ENCODE measurements around the gene KIF16B.

The KIF16B gene

GRCh38 chr20:16392346-16392745, 180.9 kb downstream of the KIF16B start:
- no peak overlapping the region for H3K4me3 ChIP-seq (replicated peaks; ENCODE audit: insufficient read depth, low read length)
- no peaks in the 10 kb centered on the region for H3K27me3 ChIP-seq (ENCODE audit: insufficient read depth, poor library complexity, severe bottlenecking)
- no peak overlapping the region for H3K27ac ChIP-seq (replicated peaks)
- no peak for DNase-seq (ENCODE audit: low read depth in 1 of 2, low spot score in 1 of 2)
- TF ChIP-seq REST (IDR thresholded peaks at IDR 0.05; ENCODE audit: insufficient replicate concordance, low read depth), result no peak
- no peak for TF ChIP-seq CTCF (IDR thresholded peaks at IDR 0.05; ENCODE audit: insufficient read depth, low read length)
- no peak for TF ChIP-seq POLR2AphosphoS5 (IDR thresholded peaks at IDR 0.05; ENCODE audit: low read depth)
- no peak for TF ChIP-seq GABPA (IDR thresholded peaks at IDR 0.05; ENCODE audit: low read depth)
- TF ChIP-seq SPI1 (IDR thresholded peaks at IDR 0.05; ENCODE audit: borderline replicate concordance, low read depth), result no peak

GRCh38 chr20:16390991-16391390, 182.3 kb downstream of the KIF16B start:
- H3K4me3 ChIP-seq (replicated peaks; ENCODE audit: insufficient read depth, low read length), result no peak overlapping the region
- no peaks in the 10 kb centered on the region for H3K27me3 ChIP-seq (ENCODE audit: insufficient read depth, poor library complexity, severe bottlenecking)
- DNase-seq (ENCODE audit: low read depth in 1 of 2, low spot score in 1 of 2), result no peak
- no peak overlapping the region for H3K27ac ChIP-seq (replicated peaks)
- TF ChIP-seq SPI1 (IDR thresholded peaks at IDR 0.05; ENCODE audit: borderline replicate concordance, low read depth) (no peak), REST (IDR thresholded peaks at IDR 0.05; ENCODE audit: insufficient replicate concordance, low read depth) (no peak), POLR2AphosphoS5 (IDR thresholded peaks at IDR 0.05; ENCODE audit: low read depth) (no peak), CTCF (IDR thresholded peaks at IDR 0.05; ENCODE audit: insufficient read depth, low read length) (no peak), GABPA (IDR thresholded peaks at IDR 0.05; ENCODE audit: low read depth) (no peak)

- no peaks in the 10 kb centered on the region for H3K27me3 ChIP-seq (ENCODE audit: insufficient read depth, poor library complexity, severe bottlenecking)
- no peak overlapping the region for H3K4me3 ChIP-seq (replicated peaks; ENCODE audit: insufficient read depth, low read length)
- no peak for DNase-seq (ENCODE audit: low read depth in 1 of 2, low spot score in 1 of 2)
- no peak overlapping the region for H3K27ac ChIP-seq (replicated peaks)
- TF ChIP-seq CTCF (IDR thresholded peaks at IDR 0.05; ENCODE audit: insufficient read depth, low read length) (no peak), REST (IDR thresholded peaks at IDR 0.05; ENCODE audit: insufficient replicate concordance, low read depth) (no peak), SPI1 (IDR thresholded peaks at IDR 0.05; ENCODE audit: borderline replicate concordance, low read depth) (no peak), GABPA (IDR thresholded peaks at IDR 0.05; ENCODE audit: low read depth) (no peak), POLR2AphosphoS5 (IDR thresholded peaks at IDR 0.05; ENCODE audit: low read depth) (no peak)
These were observed 184.5 kb downstream of the KIF16B start for GRCh38 chr20:16388731-16389130.
